GM12878 (cell line): ENCODE results near the gene TUBB4B. TPM values are rescaled to one million over a fixed set of nuclear protein-coding genes. Genes with fewer than 3 reads are reported as not detected.

ENCODE experiments used
- ATF7 ChIP-seq: fragments of 450-650 bp; IDR thresholded peaks from 2 replicates; pipeline ENCODE4 v1.6.1; 2016; ENCODE audit warnings: low read depth, mild to moderate bottlenecking
- CHD4 ChIP-seq: fragments of 200-600 bp; sonication (generic); IDR thresholded peaks from 2 replicates; pipeline ENCODE4 v1.6.1; 2016; ENCODE audit warnings: mild to moderate bottlenecking
- CUX1 ChIP-seq: IDR thresholded peaks from 2 replicates; pipeline ENCODE4 v1.6.1; 2012; ENCODE audit warnings: improper control_type of control experiment, low read depth, low read length; ENCODE audit not compliant: insufficient replicate concordance
- GABPA ChIP-seq: IDR thresholded peaks from 2 replicates; pipeline ENCODE4 v1.6.1; 2014; ENCODE audit warnings: antibody characterized with exemption, low read depth, mild to moderate bottlenecking, inconsistent platforms
- GATAD2B ChIP-seq: fragments of 450-650 bp; conservative IDR thresholded peaks from 2 replicates; pipeline ENCODE4 v1.6.1; 2017; ENCODE audit warnings: low read depth, mild to moderate bottlenecking, moderate library complexity
- KDM1A ChIP-seq: fragments of 200-600 bp; sonication (generic); IDR thresholded peaks from 2 replicates; pipeline ENCODE4 v1.6.1; 2016; ENCODE audit warnings: borderline replicate concordance
- REST ChIP-seq: IDR thresholded peaks from 2 replicates; pipeline ENCODE4 v1.6.1; 2012; ENCODE audit warnings: mild to moderate bottlenecking, low read depth, low read length
- SKIL ChIP-seq: fragments of 450-650 bp; IDR thresholded peaks from 2 replicates; pipeline ENCODE4 v1.6.1; 2017; ENCODE audit warnings: mild to moderate bottlenecking, low read depth, inconsistent platforms; ENCODE audit not compliant: poor library complexity, severe bottlenecking
- SUPT20H ChIP-seq: IDR thresholded peaks from 2 replicates; pipeline ENCODE4 v1.6.1; 2011; ENCODE audit warnings: low read depth, mild to moderate bottlenecking, low read length, moderate library complexity, borderline replicate concordance; ENCODE audit not compliant: control insufficient read depth
- TBL1XR1 ChIP-seq: IDR thresholded peaks from 2 replicates; pipeline ENCODE4 v1.6.1; 2012; ENCODE audit warnings: low read depth, low read length, improper control_type of control experiment
- ZNF217 ChIP-seq: fragments of 450-650 bp; IDR thresholded peaks from 2 replicates; pipeline ENCODE4 v1.6.1; 2017; ENCODE audit warnings: antibody characterized with exemption, mild to moderate bottlenecking
- ZNF24 ChIP-seq: fragments of 450-650 bp; IDR thresholded peaks from 2 replicates; pipeline ENCODE4 v1.6.1; 2017; ENCODE audit warnings: antibody characterized with exemption, mild to moderate bottlenecking
- ZNF687 ChIP-seq: fragments of 450-650 bp; IDR thresholded peaks from 2 replicates; pipeline ENCODE4 v1.6.1; 2017; ENCODE audit warnings: mild to moderate bottlenecking, moderate library complexity
- polyA plus RNA-seq, 11 experiments: library from polyadenylated mRNA; depleted of rRNA in 4 of 11; unstranded in 6 of 11; stranded (reverse) in 5 of 11; fragments of >200 nt; fragmentation: Nextera tagmentation in 4 of 11; fragmentation: Illumina TruSeq in 1 of 11; extraction: Ambion mirVana in 4 of 11; extraction: Trizol in 1 of 11; gene quantifications; 1 replicate in 1 of 11; 2 replicates in 10 of 11; pipeline versions ENCODE4 v1.2.1 to v1.2.3, GENCODE V29; 2011 to 2016; ENCODE audit warnings: inconsistent platforms in 2 of 11, missing spikeins in 2 of 11, low read depth in 1 of 11
- total RNA-seq, 4 experiments: library from RNA; depleted of rRNA in 3 of 4; stranded (reverse); fragments of >200 nt in 3 of 4; fragmentation: Illumina TruSeq in 1 of 4; extraction: Trizol in 1 of 4; gene quantifications; 2 replicates each; pipeline versions ENCODE4 v1.2.1 to v1.2.3, GENCODE V29; 2013 to 2021

TUBB4B gene
- total and polyA plus RNA-seq, 10 of the 15 experiments (the other 5 are each of a cell fraction or from before 2014, with no cell fraction given), result 23.0 to 532 (median 254) TPM

GRCh38 chr9:137223078-137223970 is 17.8 kb upstream of the TUBB4B start (continued):
- TF ChIP-seq REST, result no peak
- TF ChIP-seq KDM1A, result no peak
- peak; percentile 38 for TF ChIP-seq GATAD2B
- no peak for TF ChIP-seq ATF7
- 0 out of 2 replicates have a peak, but pooled peaks have one; percentile 17 for TF ChIP-seq TBL1XR1
- TF ChIP-seq ZNF24, result no peak
- no peak for TF ChIP-seq CHD4
- no peak for TF ChIP-seq ZNF217
- TF ChIP-seq GABPA, result peak; percentile 95
- no peak for TF ChIP-seq SKIL
- TF ChIP-seq ZNF687, result peak; percentile 30; the same call in 1 of the 2 replicates
- no peak for TF ChIP-seq CUX1
- TF ChIP-seq SUPT20H, result no peak
